HG03571 (cell line): ENCODE measurements around the gene ATXN7.

Experiments used
- ATAC-seq: cut with Tn5 transposase; IDR thresholded peaks from one replicate; pipeline ENCODE4 v1.9.1; 2021; ENCODE audit not compliant: unreplicated experiment

The ATXN7 gene

GRCh38 chr3:64010199-64010598 lies 146.5 kb downstream of the ATXN7 start:
- ATAC-seq, result no peak

GRCh38 chr3:64011685-64012084 lies 148.0 kb downstream of the ATXN7 start:
- no peak for ATAC-seq

- no peak for ATAC-seq
Observed at GRCh38 chr3:64016941-64017620, 153.4 kb downstream of the ATXN7 start.

- ATAC-seq, result no peak
Observed at GRCh38 chr3:64019271-64019670, 155.6 kb downstream of the ATXN7 start.

- no peak for ATAC-seq
Observed at GRCh38 chr3:64019879-64020278, 156.2 kb downstream of the ATXN7 start.

- ATAC-seq, result no peak
Observed at GRCh38 chr3:64021922-64022321, 158.3 kb downstream of the ATXN7 start.

GRCh38 chr3:64022451-64023186 lies 159.0 kb downstream of the ATXN7 start:
- ATAC-seq, result peak; percentile 2

GRCh38 chr3:64023187-64023860 lies 159.7 kb downstream of the ATXN7 start, which contains the start of gene PSMD6:
Gene PSMD6, minus strand, starts transcription at chr3:64023494. Its CDS starts 75 bp downstream, at chr3:64023419.
- ATAC-seq, result peak; percentile 98

GRCh38 chr3:64023861-64024223 lies 160.2 kb downstream of the ATXN7 start:
- no peak for ATAC-seq

- no peak for ATAC-seq
Observed at GRCh38 chr3:64026346-64026745, 162.7 kb downstream of the ATXN7 start.

- no peak for ATAC-seq
Observed at GRCh38 chr3:64027658-64028057, 164.0 kb downstream of the ATXN7 start.

- ATAC-seq, result no peak
Observed at GRCh38 chr3:64028754-64029153, 165.1 kb downstream of the ATXN7 start.

- no peak for ATAC-seq
Observed at GRCh38 chr3:64029287-64029686, 165.6 kb downstream of the ATXN7 start.

GRCh38 chr3:64030741-64031140 lies 167.1 kb downstream of the ATXN7 start:
- peak; percentile 93 for ATAC-seq

GRCh38 chr3:64031540-64032508 lies 168.2 kb downstream of the ATXN7 start:
- no peak for ATAC-seq

- no peak for ATAC-seq
Observed at GRCh38 chr3:64033069-64033468, 169.4 kb downstream of the ATXN7 start.

GRCh38 chr3:64037084-64037483 lies 173.4 kb downstream of the ATXN7 start:
- no peak for ATAC-seq

GRCh38 chr3:64038253-64038767 lies 174.6 kb downstream of the ATXN7 start:
- no peak for ATAC-seq

GRCh38 chr3:64039332-64039731 lies 175.7 kb downstream of the ATXN7 start:
- no peak for ATAC-seq

GRCh38 chr3:64039981-64040733 lies 176.5 kb downstream of the ATXN7 start:
- ATAC-seq, result no peak
